HEK293 (cell line): ENCODE measurements around the gene CTAG2.
"Not testable (repeated sequence)": the region's sequence is repeated elsewhere in the genome, so short reads cannot be mapped to it uniquely, and the experiment has no call there.

Source experiments
- CTCF ChIA-PET: fragments of 350-600 bp; formaldehyde crosslinking; extraction: SDS; loops from one replicate; lab custom pipeline; 2021; ENCODE audit warnings: antibody characterized with exemption; lab: Yijun Ruan, JAX
- POLR2A ChIA-PET: fragments of 300-600 bp; formaldehyde crosslinking; extraction: SDS; loops from one replicate; lab custom pipeline; 2020; ENCODE audit warnings: antibody characterized with exemption, inconsistent platforms; lab: Yijun Ruan, JAX
- H3K27ac ChIP-seq: fragments of 200-500 bp; sonication (Bioruptor generic); 2 replicates; pipeline ENCODE4 v1.5.1; 2014; ENCODE audit warnings: low read depth, low read length, control low read depth, inconsistent platforms; ENCODE audit errors: extremely low read depth
- H3K36me3 ChIP-seq, 2 experiments: fragments of 200-500 bp in 1 of 2; sonication (Bioruptor generic) in 1 of 2; 1 replicate in 1 of 2; 2 replicates in 1 of 2; pipeline ENCODE4 v1.5.1; 2014 to 2017; ENCODE audit warnings: inconsistent platforms in 2 of 2, low read length in 2 of 2; ENCODE audit not compliant: control insufficient read depth in 2 of 2, insufficient read depth in 1 of 2
- H3K4me1 ChIP-seq: fragments of 200-500 bp; sonication (Bioruptor generic); 2 replicates; pipeline ENCODE4 v1.5.1; 2014; ENCODE audit warnings: mild to moderate bottlenecking, low read length, inconsistent platforms; ENCODE audit not compliant: control insufficient read depth, insufficient read depth
- H3K4me3 ChIP-seq: 2 replicates; pipeline ENCODE4 v1.5.1; 2011; ENCODE audit warnings: low read depth, mild to moderate bottlenecking, control low read depth, low read length, moderate library complexity
- H3K9me3 ChIP-seq: fragments of 200-500 bp; sonication (Bioruptor generic); 2 replicates; pipeline ENCODE4 v1.5.1; 2014; ENCODE audit warnings: low read depth, low read length, inconsistent platforms; ENCODE audit not compliant: control insufficient read depth, insufficient read depth

CTAG2 gene

DNA sequence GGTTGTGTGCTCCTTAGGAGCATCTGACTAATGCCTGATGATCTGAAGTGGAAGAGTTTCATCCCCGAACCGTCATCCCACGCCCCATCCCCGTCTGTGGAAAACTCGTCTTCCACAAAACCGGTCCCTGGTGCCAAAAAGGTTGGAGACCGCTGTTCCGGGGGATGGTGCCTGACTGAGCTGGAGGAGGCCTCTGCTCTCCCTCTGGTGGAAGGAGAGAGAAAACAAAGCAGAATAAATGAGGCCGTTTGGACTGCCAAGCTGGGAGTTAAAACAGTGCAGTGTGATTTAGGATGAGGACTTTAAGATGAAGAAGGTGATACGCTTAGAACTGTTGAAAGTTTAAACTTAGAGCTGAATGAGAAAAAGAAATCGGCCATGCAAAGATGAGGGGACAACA, 19.7 kb downstream of the CTAG2 start:
- H3K36me3 ChIP-seq, H3K4me1 ChIP-seq, H3K27ac ChIP-seq, CTCF ChIA-PET, POLR2A ChIA-PET, H3K4me3 ChIP-seq, H3K9me3 ChIP-seq: not testable (repeated sequence)

DNA sequence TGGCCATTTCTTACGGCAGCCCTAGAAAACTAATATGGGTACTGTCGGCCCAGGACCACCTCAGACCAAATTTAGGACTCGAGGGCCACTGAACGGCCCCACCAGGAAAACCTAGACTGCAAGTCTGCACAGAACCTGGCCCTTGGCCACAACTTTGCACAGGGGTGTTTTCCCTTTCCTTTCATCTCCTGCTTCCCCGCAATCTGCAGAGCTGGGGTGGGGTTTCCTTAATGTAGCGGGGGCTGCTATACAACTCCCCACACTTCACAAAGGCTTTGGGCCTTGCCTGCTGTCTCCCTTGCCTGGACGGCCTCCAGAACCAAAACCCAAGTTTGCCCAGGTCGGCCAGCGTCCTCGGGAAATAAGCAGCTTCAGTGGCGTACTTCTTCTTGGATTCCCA, 22.4 kb downstream of the CTAG2 start:
- H3K4me1 ChIP-seq, H3K4me3 ChIP-seq, H3K27ac ChIP-seq, POLR2A ChIA-PET, CTCF ChIA-PET, H3K9me3 ChIP-seq, H3K36me3 ChIP-seq: not testable (repeated sequence)

DNA sequence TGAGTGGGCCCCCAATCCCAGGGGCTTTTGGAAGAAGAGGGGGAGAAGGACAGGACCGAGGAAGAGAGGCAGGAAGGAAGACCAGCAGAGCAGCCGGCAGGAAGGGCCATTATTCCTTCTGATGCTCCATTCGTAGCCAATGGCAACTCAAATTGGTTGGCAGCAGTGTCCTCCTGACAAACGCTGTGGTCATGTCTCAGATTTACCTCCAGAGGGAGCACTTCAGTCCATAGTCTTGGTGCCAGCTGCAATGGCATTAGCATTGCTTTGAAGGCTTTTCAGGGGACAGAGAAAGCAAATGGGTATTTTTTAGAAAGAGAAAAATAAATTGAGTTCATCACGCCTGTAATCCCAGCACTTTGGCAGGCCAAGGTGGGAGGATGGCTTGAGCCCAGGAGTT, 24.4 kb downstream of the CTAG2 start:
- CTCF ChIA-PET, H3K4me1 ChIP-seq, H3K4me3 ChIP-seq, H3K36me3 ChIP-seq, H3K27ac ChIP-seq, POLR2A ChIA-PET, H3K9me3 ChIP-seq: not testable (repeated sequence)

DNA sequence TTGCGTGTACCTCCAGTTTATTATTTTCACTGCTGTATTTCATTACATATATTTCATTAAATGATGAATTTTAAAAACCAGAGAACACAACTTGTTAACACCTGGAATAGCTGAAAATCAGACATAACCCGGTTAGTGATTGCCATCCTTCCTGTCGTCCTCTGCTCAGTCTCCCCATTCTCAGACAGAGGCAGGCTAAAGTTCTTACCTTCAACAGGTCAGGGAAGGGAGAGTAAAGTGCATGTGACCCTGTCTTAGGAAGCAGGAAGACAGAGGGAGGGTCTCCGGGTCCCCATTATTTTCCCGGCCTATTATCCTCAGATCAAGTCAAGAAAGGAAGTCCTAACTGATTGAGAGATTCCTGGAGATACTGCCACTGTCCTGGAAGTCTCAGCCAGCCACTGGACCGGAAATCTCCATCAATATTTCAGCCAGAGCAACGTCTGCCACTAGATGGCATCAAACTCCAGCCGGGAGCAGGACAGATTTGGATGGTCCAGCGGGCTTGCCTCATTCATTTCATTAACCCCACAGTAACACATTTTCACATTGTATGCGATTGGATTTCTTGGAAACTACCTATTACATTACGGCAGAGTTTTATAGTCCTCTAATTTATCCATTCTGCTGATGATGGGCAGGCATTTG, 32.5 kb downstream of the CTAG2 start:
- H3K4me1 ChIP-seq, H3K27ac ChIP-seq, H3K9me3 ChIP-seq, POLR2A ChIA-PET, H3K36me3 ChIP-seq, CTCF ChIA-PET, H3K4me3 ChIP-seq: not testable (repeated sequence)

DNA sequence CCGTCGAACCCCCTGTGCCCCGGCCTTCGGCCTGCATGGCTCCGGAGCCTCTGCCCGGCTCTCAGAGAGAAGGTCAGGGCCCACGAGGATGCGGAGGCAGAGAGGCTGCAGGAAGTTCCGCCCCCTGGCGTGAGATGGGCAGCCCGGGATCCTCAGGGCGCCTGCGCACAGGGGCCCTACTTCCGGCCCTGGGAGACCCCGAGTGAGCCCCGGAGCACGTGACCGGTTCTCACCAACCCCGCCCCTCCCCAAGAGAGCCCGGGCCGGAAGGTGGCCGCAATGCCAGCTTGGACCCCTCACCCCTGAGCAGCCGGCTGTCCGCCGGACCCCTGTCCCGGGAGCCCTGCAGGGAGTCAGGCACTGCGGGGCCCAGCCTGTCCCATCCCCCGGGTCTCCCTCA, 34.2 kb downstream of the CTAG2 start, which contains the start of gene CTAG1B:
CTAG1B (minus strand) TSS at position 101 of the 400 bp plus-strand sequence; CDS start at position 37, 64 bp downstream.
- H3K4me1 ChIP-seq, H3K27ac ChIP-seq, POLR2A ChIA-PET, CTCF ChIA-PET, H3K36me3 ChIP-seq, H3K4me3 ChIP-seq, H3K9me3 ChIP-seq: not testable (repeated sequence)

DNA sequence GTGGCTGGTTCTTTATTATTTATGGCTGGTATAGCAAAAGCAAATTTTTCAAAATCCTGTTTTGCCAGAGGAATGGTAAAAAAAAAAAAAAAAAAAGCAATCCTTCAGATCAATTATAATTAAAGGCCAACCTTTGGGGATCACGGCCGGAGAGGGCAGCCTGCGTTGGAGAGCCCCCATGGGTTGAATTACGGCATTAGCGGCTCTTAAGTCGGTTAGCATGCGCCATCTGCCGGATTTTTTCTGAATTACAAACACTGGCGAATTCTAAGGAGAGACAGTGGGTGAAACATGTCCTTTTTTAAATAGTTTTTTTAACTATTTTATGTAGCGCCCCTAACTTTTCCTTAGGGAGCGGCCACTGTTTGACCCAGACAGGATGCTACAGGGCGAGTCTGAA, 39.8 kb downstream of the CTAG2 start:
- H3K4me3 ChIP-seq, H3K4me1 ChIP-seq, H3K27ac ChIP-seq, H3K9me3 ChIP-seq, CTCF ChIA-PET, POLR2A ChIA-PET, H3K36me3 ChIP-seq: not testable (repeated sequence)

DNA sequence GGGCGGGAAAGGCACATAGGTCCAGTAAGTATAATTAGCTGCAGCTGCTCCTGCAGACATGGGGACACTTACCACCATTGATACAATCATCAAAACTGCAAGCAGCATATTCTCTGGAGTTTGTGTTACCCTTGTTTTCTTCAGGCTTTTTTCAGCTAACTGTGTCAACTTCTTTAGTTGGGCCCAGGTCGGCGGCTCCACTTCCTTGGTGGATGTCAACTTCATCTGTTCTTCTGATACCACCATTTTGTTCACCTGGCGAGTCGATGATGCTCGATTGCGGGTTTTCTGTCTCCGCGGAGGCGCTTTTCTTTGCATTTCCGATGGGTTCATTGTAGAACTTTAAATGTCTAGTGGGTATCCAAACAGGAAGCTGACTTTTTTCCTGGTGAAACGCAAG, 42.2 kb downstream of the CTAG2 start:
- POLR2A ChIA-PET, H3K4me3 ChIP-seq, H3K36me3 ChIP-seq, H3K27ac ChIP-seq, H3K9me3 ChIP-seq, H3K4me1 ChIP-seq: not testable (repeated sequence)
- CTCF ChIA-PET, result interaction anchor here (0.7 to 1.3 kb wide), 3 partner anchors 20 to 138 kb away, joined by 3 to 4 read pairs (median 3); no protein-coding TSS in a partner anchor

DNA sequence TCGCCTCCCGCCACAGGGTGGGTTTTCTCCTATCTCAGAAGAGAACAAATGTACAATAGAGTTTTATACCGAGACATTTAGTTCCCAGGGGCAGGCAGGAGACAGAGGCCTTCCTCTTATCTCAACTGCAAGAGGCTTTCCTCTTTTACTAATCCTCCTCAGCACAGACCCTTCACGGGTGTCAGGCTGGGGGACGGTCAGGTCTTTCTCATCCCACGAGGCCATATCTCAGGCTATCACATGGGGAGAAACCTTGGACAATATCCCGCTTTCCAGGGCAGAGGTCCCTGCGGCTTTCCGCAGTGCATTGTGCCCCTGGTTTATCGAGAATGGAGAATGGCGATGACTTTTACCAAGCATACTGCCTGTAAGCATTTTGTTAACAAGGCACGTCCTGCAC, 44.6 kb downstream of the CTAG2 start:
- H3K4me1 ChIP-seq, H3K9me3 ChIP-seq, H3K36me3 ChIP-seq, CTCF ChIA-PET, H3K27ac ChIP-seq, H3K4me3 ChIP-seq, POLR2A ChIA-PET: not testable (repeated sequence)

DNA sequence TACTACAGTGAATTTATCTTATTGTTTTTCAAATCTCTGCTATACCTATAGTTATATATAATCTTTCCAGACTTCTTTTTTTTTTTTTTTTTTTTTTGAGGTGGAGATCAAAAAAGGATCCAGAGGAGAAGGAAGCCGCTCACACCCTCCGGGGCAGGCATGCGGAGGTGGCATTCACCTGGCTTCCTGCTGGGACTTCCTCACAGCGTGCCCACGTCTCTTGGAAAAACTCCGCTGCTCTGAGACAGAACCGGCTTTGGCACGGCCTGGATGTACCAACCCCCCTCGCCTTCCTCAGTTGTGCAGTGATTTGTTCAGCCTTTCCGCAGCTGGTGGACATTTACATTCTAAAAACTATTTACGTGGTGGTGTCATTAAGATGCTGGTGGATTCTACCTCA, 45.4 kb downstream of the CTAG2 start:
- CTCF ChIA-PET, POLR2A ChIA-PET, H3K36me3 ChIP-seq, H3K4me3 ChIP-seq, H3K27ac ChIP-seq, H3K9me3 ChIP-seq, H3K4me1 ChIP-seq: not testable (repeated sequence)
